ENCODE data around the gene HOXA13.

Gene HOXA13

GRCh38 chr7:27205325-27206280 lies 5.7 kb upstream of the HOXA13 start:
- ATAC-seq (replicated peaks) = no peak
- H3K4me3 Mint-ChIP-seq = peak overlapping the region; percentile 22 to 48
- DNase-seq = no peak
- H3K27ac Mint-ChIP-seq = peak overlapping the region; percentile 72
- H3K9me3 Mint-ChIP-seq = no peaks in the 10 kb centered on the region
- peaks cover 0 to 2% of the 10 kb centered on the region in 2 donors for H3K36me3 Mint-ChIP-seq
- peaks cover 90 to 98% of the 10 kb centered on the region in 2 donors for H3K27me3 Mint-ChIP-seq
- H3K4me1 Mint-ChIP-seq = peaks cover 37 to 48% of the 10 kb centered on the region in 2 donors

- Mint-ChIP-seq H3K27ac (peak overlapping the region; percentile 57), H3K9me3 (no peaks in the 10 kb centered on the region), H3K36me3 (peaks cover 0 to 2% of the 10 kb centered on the region in 2 donors), H3K27me3 (peaks cover 90 to 98% of the 10 kb centered on the region in 2 donors), H3K4me3 (peak overlapping the region in 1 of 2 donors; percentile 30), H3K4me1 (peaks cover 36 to 48% of the 10 kb centered on the region in 2 donors)
- ATAC-seq (replicated peaks) (no peak), DNase-seq (no peak)
Measured at GRCh38 chr7:27204851-27205322, 5.0 kb upstream of the HOXA13 start.

- DNase-seq (no peak), ATAC-seq (replicated peaks) (no peak)
- Mint-ChIP-seq H3K9me3 (no peaks in the 10 kb centered on the region), H3K4me3 (no peak overlapping the region), H3K27ac (peak overlapping the region; percentile 33), H3K27me3 (peaks cover 87 to 95% of the 10 kb centered on the region in 2 donors), H3K36me3 (peaks cover 0 to 5% of the 10 kb centered on the region in 2 donors), H3K4me1 (peaks cover 37 to 50% of the 10 kb centered on the region in 2 donors)
Measured at GRCh38 chr7:27203964-27204594, 4.2 kb upstream of the HOXA13 start.

- Mint-ChIP-seq H3K9me3 (no peaks in the 10 kb centered on the region), H3K27ac (no peak overlapping the region), H3K4me1 (peaks cover 40 to 55% of the 10 kb centered on the region in 2 donors), H3K27me3 (peaks cover 87 to 95% of the 10 kb centered on the region in 2 donors), H3K4me3 (no peak overlapping the region), H3K36me3 (peaks cover 0 to 5% of the 10 kb centered on the region in 2 donors)
- ATAC-seq (replicated peaks) (no peak), DNase-seq (no peak)
Measured at GRCh38 chr7:27203365-27203953, 3.6 kb upstream of the HOXA13 start.

- Mint-ChIP-seq H3K27ac (no peak overlapping the region), H3K36me3 (peaks cover 0 to 5% of the 10 kb centered on the region in 2 donors), H3K4me1 (peaks cover 42 to 60% of the 10 kb centered on the region in 2 donors), H3K9me3 (no peaks in the 10 kb centered on the region), H3K27me3 (peaks cover 87 to 95% of the 10 kb centered on the region in 2 donors), H3K4me3 (no peak overlapping the region)
- DNase-seq = no peak
- no peak for ATAC-seq (replicated peaks)
Measured at GRCh38 chr7:27202862-27203134, 2.9 kb upstream of the HOXA13 start.

- peak overlapping the region; percentile 9 for H3K27ac Mint-ChIP-seq
- ATAC-seq (replicated peaks) (no peak), DNase-seq (no peak)
- peaks cover 0 to 5% of the 10 kb centered on the region in 2 donors for H3K36me3 Mint-ChIP-seq
- H3K27me3 Mint-ChIP-seq = peaks cover 87 to 95% of the 10 kb centered on the region in 2 donors
- peaks cover 42 to 60% of the 10 kb centered on the region in 2 donors for H3K4me1 Mint-ChIP-seq
- H3K9me3 Mint-ChIP-seq = no peaks in the 10 kb centered on the region
- H3K4me3 Mint-ChIP-seq = peak overlapping the region in 1 of 2 donors; percentile 51
Measured at GRCh38 chr7:27202018-27202861, 2.3 kb upstream of the HOXA13 start.

- no peak for ATAC-seq (replicated peaks)
- Mint-ChIP-seq H3K4me3 (peak overlapping the region; percentile 88 to 89), H3K9me3 (no peaks in the 10 kb centered on the region), H3K27ac (peak overlapping the region; percentile 9), H3K27me3 (peaks cover 87 to 91% of the 10 kb centered on the region in 2 donors), H3K4me1 (peaks cover 42 to 60% of the 10 kb centered on the region in 2 donors), H3K36me3 (peaks cover 0 to 5% of the 10 kb centered on the region in 2 donors)
- no peak for DNase-seq
Measured at GRCh38 chr7:27201580-27202017, 1.7 kb upstream of the HOXA13 start.

- DNase-seq = no peak
- Mint-ChIP-seq H3K4me3 (peak overlapping the region; percentile 88 to 89), H3K27ac (peak overlapping the region; percentile 79), H3K9me3 (no peaks in the 10 kb centered on the region), H3K36me3 (peaks cover 0 to 5% of the 10 kb centered on the region in 2 donors), H3K27me3 (peaks cover 84 to 86% of the 10 kb centered on the region in 2 donors), H3K4me1 (peaks cover 40 to 63% of the 10 kb centered on the region in 2 donors)
- ATAC-seq (replicated peaks) = peak; percentile 63 to 71
Measured at GRCh38 chr7:27200761-27201579, 1.1 kb upstream of the HOXA13 start.

- H3K4me1 Mint-ChIP-seq = peaks cover 29 to 47% of the 10 kb centered on the region in 2 donors
- ATAC-seq (replicated peaks) (no peak), DNase-seq (no peak)
- H3K4me3 Mint-ChIP-seq = peak overlapping the region; percentile 71 to 74
- H3K36me3 Mint-ChIP-seq = peaks cover 0 to 3% of the 10 kb centered on the region in 2 donors
- H3K27ac Mint-ChIP-seq = peak overlapping the region; percentile 57
- H3K27me3 Mint-ChIP-seq = peaks cover 76 to 83% of the 10 kb centered on the region in 2 donors
- no peaks in the 10 kb centered on the region for H3K9me3 Mint-ChIP-seq
Measured at GRCh38 chr7:27198871-27199801, 755 bp downstream of the HOXA13 start.

- Mint-ChIP-seq H3K27ac (peak overlapping the region; percentile 66), H3K9me3 (no peaks in the 10 kb centered on the region), H3K4me1 (peaks cover 29 to 49% of the 10 kb centered on the region in 2 donors), H3K4me3 (peak overlapping the region; percentile 2 to 74), H3K27me3 (peaks cover 67 to 78% of the 10 kb centered on the region in 2 donors), H3K36me3 (peaks cover 0 to 3% of the 10 kb centered on the region in 2 donors)
- DNase-seq (no peak), ATAC-seq (replicated peaks) (no peak)
Measured at GRCh38 chr7:27198138-27198841, 1.6 kb downstream of the HOXA13 start.

GRCh38 chr7:27197137-27198042 lies 2.5 kb downstream of the HOXA13 start:
- H3K27ac Mint-ChIP-seq = no peak overlapping the region
- H3K4me1 Mint-ChIP-seq = peaks cover 29 to 51% of the 10 kb centered on the region in 2 donors
- peaks cover 0 to 3% of the 10 kb centered on the region in 2 donors for H3K36me3 Mint-ChIP-seq
- peaks cover 59 to 75% of the 10 kb centered on the region in 2 donors for H3K27me3 Mint-ChIP-seq
- no peak overlapping the region for H3K4me3 Mint-ChIP-seq
- ATAC-seq (replicated peaks) (no peak), DNase-seq (no peak)
- no peaks in the 10 kb centered on the region for H3K9me3 Mint-ChIP-seq
